Esophagus muscularis mucosa (tissue), 4 donors: Measurements from ENCODE around the gene UBE2I. TPM values are rescaled to one million over a fixed set of nuclear protein-coding genes. Genes with fewer than 3 reads are reported as not detected.

Experiments used
- DNase-seq: peaks from one replicate; pipeline ENCODE4 v3.0.0-alpha.2; 2017; ENCODE audit errors: extremely low spot score
- H3K27ac ChIP-seq, 4 donors: fragments of 200-600 bp; sonication (generic); replicated peaks in 1 of 4; 1 replicate in 3 of 4; 2 replicates in 1 of 4; pipeline ENCODE4 v1.5.1; 2016 to 2019; ENCODE audit warnings: mild to moderate bottlenecking in 1 of 4
- H3K27me3 ChIP-seq, 4 donors: fragments of 200-600 bp; sonication (generic); one replicate each; pipeline versions ENCODE4 v1.5.1 to v1.6.0; 2016 to 2019
- H3K36me3 ChIP-seq, 4 donors: fragments of 200-600 bp; sonication (generic); one replicate each; pipeline ENCODE4 v1.5.1; 2016 to 2019
- H3K4me1 ChIP-seq, 4 donors: fragments of 200-600 bp; sonication (generic); one replicate each; pipeline ENCODE4 v1.5.1; 2016 to 2019
- H3K4me3 ChIP-seq, 4 donors: fragments of 200-600 bp; sonication (generic); 1 replicate in 2 of 4; 2 replicates in 2 of 4; pipeline ENCODE4 v1.5.1; 2016 to 2019; ENCODE audit warnings: mild to moderate bottlenecking in 4 of 4, moderate library complexity in 1 of 4
- H3K9me3 ChIP-seq, 4 donors: fragments of 200-600 bp; sonication (generic); 1 replicate in 3 of 4; 2 replicates in 1 of 4; pipeline ENCODE4 v1.5.1; 2016 to 2019
- EP300 ChIP-seq: sonication (generic); formaldehyde crosslinking; IDR thresholded peaks from one replicate; pipeline ENCODE4 v1.6.1; 2017; ENCODE audit warnings: antibody characterized with exemption
- POLR2A ChIP-seq: fragments of 450-650 bp; IDR thresholded peaks from one replicate; pipeline ENCODE4 v1.6.1; 2017; ENCODE audit warnings: antibody characterized with exemption, moderate library complexity, mild to moderate bottlenecking, low read depth
- POLR2AphosphoS5 ChIP-seq, 2 donors: sonication (generic); formaldehyde crosslinking; IDR thresholded peaks; one replicate each; pipeline ENCODE4 v1.6.1; 2017; ENCODE audit warnings: antibody characterized with exemption in 2 of 2
- WGBS: methylation state at CpG from one replicate; pipeline ENCODE4 v1.1.5; 2018; 5-methylcytosine and 5-hydroxymethylcytosine counted together
- intact Hi-C: fragments of 100-400 bp; cut with DNase I; formaldehyde crosslinking; loops from one replicate; pipeline ENCODE4 v1.15.1; 2023
- total RNA-seq, 4 donors: library from RNA; depleted of rRNA; stranded (reverse); fragments of >200 nt; gene quantifications; one replicate each; pipeline versions ENCODE4 v1.1.0 to v1.2.1, GENCODE V29; 2016
- TF ChIP-seq, protein P1 (sequence below), 3 experiments: fragments of 200-600 bp in 2 of 3; fragments of 450-650 bp in 1 of 3; sonication (generic) in 2 of 3; IDR thresholded peaks; one replicate each; pipeline ENCODE4 v1.5.1; 2017 to 2019; ENCODE audit warnings: antibody characterized with exemption in 3 of 3, mild to moderate bottlenecking in 2 of 3, moderate library complexity in 1 of 3

UBE2I gene
- total RNA-seq, 4 donors from 2014 or later: 42.8 to 70.5 (median 63.9) TPM

DNA sequence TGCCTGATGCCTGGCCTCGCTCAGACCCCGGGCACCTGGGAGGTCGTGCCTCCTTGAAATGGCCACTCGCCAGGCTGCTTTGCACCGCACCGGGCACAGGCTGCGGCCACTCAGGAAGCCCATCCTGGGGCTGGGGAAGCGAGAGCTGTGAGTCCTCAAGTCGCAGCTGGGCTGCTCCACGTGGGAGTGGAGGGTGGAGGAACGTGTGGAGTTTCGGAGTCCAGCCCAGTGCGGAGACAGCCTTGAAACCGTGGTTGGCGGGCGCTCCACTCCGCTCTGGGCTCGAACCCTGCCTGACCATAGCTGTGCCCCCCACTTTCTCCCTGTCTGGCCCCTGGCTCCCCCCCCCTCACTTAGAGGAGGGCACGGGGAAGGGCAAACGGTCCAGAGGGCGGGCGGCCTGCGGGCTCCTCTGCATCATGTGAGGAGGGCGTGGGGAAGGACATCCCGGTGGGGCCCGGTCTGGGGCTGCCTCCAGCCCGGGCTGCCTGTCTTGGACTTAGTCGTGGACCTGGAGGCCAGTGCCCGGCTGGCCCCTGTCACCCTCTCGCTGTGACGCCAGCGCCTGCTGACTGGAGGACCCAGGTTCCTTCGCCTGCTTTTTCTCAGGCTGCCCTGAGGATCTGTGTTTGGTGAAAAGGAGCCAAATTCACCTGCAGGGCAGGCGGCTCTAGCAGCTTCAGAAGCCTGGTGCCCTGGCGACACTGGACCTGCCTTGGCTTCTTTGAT is 2.5 kb downstream of the UBE2I start:
- intact Hi-C loops: no loop called here
- Histone ChIP-seq H3K9me3 (no peaks in the 10 kb centered on the region), H3K36me3 (peaks cover 30 to 43% (median 35%) of the 10 kb centered on the region in 4 donors), H3K4me1 (peaks cover 37 to 65% (median 49%) of the 10 kb centered on the region in 4 donors), H3K27ac (peak overlapping the region; percentile 13 to 96 (median 70)), H3K27me3 (no peaks in the 10 kb centered on the region), H3K4me3 (peak overlapping the region; percentile 61 to 91 (median 74))
- WGBS: 87% methylated on average over 6 of the region's 35 CpGs
- TF ChIP-seq EP300 (no peak), POLR2A (no peak), POLR2AphosphoS5 (IDR thresholded peaks at IDR 0.05) (no peak)
- TF ChIP-seq, protein P1, sequence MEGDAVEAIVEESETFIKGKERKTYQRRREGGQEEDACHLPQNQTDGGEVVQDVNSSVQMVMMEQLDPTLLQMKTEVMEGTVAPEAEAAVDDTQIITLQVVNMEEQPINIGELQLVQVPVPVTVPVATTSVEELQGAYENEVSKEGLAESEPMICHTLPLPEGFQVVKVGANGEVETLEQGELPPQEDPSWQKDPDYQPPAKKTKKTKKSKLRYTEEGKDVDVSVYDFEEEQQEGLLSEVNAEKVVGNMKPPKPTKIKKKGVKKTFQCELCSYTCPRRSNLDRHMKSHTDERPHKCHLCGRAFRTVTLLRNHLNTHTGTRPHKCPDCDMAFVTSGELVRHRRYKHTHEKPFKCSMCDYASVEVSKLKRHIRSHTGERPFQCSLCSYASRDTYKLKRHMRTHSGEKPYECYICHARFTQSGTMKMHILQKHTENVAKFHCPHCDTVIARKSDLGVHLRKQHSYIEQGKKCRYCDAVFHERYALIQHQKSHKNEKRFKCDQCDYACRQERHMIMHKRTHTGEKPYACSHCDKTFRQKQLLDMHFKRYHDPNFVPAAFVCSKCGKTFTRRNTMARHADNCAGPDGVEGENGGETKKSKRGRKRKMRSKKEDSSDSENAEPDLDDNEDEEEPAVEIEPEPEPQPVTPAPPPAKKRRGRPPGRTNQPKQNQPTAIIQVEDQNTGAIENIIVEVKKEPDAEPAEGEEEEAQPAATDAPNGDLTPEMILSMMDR (IDR thresholded peaks at IDR 0.05): no peak
- DNase-seq: no peak

DNA sequence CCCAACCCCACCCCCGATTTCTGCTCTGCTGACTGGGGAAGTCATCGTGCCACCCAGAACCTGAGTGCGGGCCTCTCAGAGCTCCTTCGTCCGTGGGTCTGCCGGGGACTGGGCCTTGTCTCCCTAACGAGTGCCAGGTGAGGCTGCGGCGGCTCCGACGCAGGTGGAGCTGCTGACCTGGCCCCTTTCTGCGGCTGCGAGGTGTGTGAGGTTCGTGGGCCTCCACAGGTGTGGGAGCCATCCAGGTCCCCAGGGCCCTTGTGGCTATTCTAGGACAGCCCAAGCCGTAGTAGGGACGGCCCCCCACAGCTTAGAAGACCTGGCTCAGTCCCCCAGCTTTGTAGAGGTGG is 3.0 kb downstream of the UBE2I start:
- intact Hi-C loops: no loop called here
- WGBS: 71% methylated on average over 12 of the region's 16 CpGs
- H3K4me3 ChIP-seq: peak overlapping the region; percentile 61 to 91 (median 74)

DNA sequence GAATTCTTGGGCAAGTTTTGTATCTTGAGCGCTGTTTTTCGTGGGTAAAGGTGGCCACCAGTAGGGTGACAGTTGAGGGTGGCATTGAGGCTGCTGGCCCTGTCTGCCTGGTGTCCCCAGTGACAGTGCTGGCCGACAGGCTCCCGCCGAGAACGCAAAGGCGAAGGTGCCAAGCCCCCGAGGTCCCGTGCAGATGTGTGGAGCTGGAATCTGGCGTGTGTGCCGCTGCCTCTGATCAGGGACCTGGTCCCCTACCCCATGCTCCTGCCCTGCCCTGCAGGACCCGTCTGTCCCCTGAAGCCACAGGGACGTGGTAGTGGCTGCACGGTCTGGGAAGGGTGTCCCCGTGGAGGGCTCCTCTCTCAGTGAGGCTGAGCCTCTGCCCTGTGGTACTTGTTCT is 3.5 kb downstream of the UBE2I start:
- 90% methylated on average over 15 of the region's 15 CpGs for WGBS
- Histone ChIP-seq H3K4me1 (peaks cover 37 to 64% (median 49%) of the 10 kb centered on the region in 4 donors), H3K9me3 (no peaks in the 10 kb centered on the region), H3K27ac (no peak overlapping the region), H3K27me3 (no peaks in the 10 kb centered on the region), H3K4me3 (no peak overlapping the region), H3K36me3 (peaks cover 40 to 53% (median 45%) of the 10 kb centered on the region in 4 donors)
- TF ChIP-seq, protein P1 (IDR thresholded peaks at IDR 0.05): no peak
- TF ChIP-seq EP300 (no peak), POLR2AphosphoS5 (IDR thresholded peaks at IDR 0.05) (no peak), POLR2A (no peak)
- DNase-seq: no peak
- intact Hi-C loops: no loop called here

More for the DNA sequence above, 3.0 kb downstream of the UBE2I start:
- H3K27ac ChIP-seq: peak overlapping the region in 1 of 4 donors; percentile 94
- H3K4me1 ChIP-seq: peaks cover 37 to 65% (median 49%) of the 10 kb centered on the region in 4 donors
- no peaks in the 10 kb centered on the region for H3K27me3 ChIP-seq
- TF ChIP-seq POLR2AphosphoS5 (IDR thresholded peaks at IDR 0.05) (no peak), EP300 (no peak), POLR2A (no peak)
- TF ChIP-seq, protein P1 (IDR thresholded peaks at IDR 0.05): no peak
- H3K36me3 ChIP-seq: peaks cover 35 to 48% (median 41%) of the 10 kb centered on the region in 4 donors
- no peaks in the 10 kb centered on the region for H3K9me3 ChIP-seq
- DNase-seq: no peak

DNA sequence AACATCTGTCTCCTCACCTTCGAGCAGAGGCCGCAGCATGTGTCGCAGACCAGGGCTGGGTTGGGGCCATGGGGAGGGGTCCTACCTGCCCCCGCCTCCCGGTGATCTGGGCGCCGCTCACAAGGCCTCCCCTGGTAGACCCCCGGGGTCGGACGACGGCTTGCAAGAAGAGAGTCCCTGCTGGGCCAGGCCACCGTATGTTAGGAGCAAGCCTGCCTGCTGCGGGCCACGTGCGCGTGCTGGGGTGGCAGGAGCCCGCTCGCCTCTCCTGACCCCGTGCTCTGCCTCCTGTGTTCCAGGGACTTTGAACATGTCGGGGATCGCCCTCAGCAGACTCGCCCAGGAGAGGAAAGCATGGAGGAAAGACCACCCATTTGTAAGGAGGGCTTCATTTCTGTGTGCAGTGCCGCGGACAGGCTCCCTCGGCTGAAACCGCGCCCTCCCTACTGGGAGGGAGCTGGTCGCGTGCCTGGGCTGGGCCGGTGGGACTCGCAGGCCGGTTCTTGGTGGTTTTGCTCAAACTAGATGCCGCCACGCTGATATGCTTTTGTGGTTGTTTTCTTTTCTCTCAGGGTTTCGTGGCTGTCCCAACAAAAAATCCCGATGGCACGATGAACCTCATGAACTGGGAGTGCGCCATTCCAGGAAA is 4.4 kb downstream of the UBE2I start:
- Histone ChIP-seq H3K36me3 (peaks cover 50 to 62% (median 55%) of the 10 kb centered on the region in 4 donors), H3K27ac (no peak overlapping the region), H3K4me1 (peaks cover 37 to 56% (median 44%) of the 10 kb centered on the region in 4 donors)

More for the DNA sequence above, 4.4 kb downstream of the UBE2I start:
- intact Hi-C loops: no loop called here
- WGBS: 89% methylated on average over 27 of the region's 38 CpGs
- TF ChIP-seq EP300: no peak
- TF ChIP-seq, protein P1 (IDR thresholded peaks at IDR 0.05): no peak
- TF ChIP-seq POLR2A: no peak
- TF ChIP-seq POLR2AphosphoS5 (IDR thresholded peaks at IDR 0.05): no peak
- no peaks in the 10 kb centered on the region for H3K27me3 ChIP-seq
- no peaks in the 10 kb centered on the region for H3K9me3 ChIP-seq
- DNase-seq: no peak
- no peak overlapping the region for H3K4me3 ChIP-seq
